Ovary (tissue), 3 donors: ENCODE results near the gene TTC1.

ENCODE experiments used
- POLR2A ChIP-seq: fragments of 450-650 bp; IDR thresholded peaks from one replicate; pipeline ENCODE4 v1.6.1; 2017; ENCODE audit warnings: antibody characterized with exemption, mild to moderate bottlenecking, moderate library complexity
- TF ChIP-seq, protein P1 (sequence below), 3 donors: fragments of 450-650 bp in 2 of 3; fragments of 200-600 bp in 1 of 3; IDR thresholded peaks; one replicate each; pipeline versions ENCODE4 v1.5.1 to v1.8.0; 2016 to 2022; ENCODE audit warnings: antibody characterized with exemption in 3 of 3, mild to moderate bottlenecking in 1 of 3
- donor health status: DM: no; HTN: no; CAD: no.

DNA sequence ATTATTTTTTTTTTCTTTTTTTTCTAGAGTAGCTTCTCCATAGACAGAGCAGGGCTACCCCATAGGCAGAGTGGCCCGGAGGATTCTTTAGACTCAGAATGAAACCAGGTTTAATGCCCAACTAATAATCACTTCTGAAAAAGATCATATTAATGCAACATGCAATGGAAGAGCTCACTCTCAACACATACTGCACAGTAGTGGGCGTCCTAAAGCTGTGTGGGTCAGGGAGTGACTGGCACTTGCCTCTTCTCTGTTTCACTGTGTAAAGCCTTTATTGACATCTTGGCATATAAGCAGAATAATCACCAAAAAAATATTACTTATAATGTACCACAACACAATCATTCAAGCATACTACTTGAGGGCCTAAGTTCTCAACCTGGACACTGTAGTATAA lies 99.2 kb downstream of the TTC1 start:
- TF ChIP-seq, protein P1, sequence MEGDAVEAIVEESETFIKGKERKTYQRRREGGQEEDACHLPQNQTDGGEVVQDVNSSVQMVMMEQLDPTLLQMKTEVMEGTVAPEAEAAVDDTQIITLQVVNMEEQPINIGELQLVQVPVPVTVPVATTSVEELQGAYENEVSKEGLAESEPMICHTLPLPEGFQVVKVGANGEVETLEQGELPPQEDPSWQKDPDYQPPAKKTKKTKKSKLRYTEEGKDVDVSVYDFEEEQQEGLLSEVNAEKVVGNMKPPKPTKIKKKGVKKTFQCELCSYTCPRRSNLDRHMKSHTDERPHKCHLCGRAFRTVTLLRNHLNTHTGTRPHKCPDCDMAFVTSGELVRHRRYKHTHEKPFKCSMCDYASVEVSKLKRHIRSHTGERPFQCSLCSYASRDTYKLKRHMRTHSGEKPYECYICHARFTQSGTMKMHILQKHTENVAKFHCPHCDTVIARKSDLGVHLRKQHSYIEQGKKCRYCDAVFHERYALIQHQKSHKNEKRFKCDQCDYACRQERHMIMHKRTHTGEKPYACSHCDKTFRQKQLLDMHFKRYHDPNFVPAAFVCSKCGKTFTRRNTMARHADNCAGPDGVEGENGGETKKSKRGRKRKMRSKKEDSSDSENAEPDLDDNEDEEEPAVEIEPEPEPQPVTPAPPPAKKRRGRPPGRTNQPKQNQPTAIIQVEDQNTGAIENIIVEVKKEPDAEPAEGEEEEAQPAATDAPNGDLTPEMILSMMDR (IDR thresholded peaks at IDR 0.05), result no peak
- TF ChIP-seq POLR2A, result no peak
